Testis (tissue), 3 donors: Measurements from ENCODE around the gene CLPSL1. TPM values are rescaled to one million over a fixed set of nuclear protein-coding genes. Genes with fewer than 3 reads are reported as not detected.

Experiments used
- DNase-seq: peaks from one replicate; pipeline ENCODE4 v3.0.0-alpha.2; 2019
- H3K27ac ChIP-seq, 2 donors: fragments of 200-600 bp; sonication (generic); one replicate each; pipeline ENCODE4 v1.5.1; 2019
- H3K27me3 ChIP-seq: fragments of 200-600 bp; sonication (generic); one replicate; pipeline ENCODE4 v1.5.1; 2019
- H3K36me3 ChIP-seq: fragments of 200-600 bp; sonication (generic); one replicate; pipeline ENCODE4 v1.5.1; 2017; ENCODE audit warnings: low read depth; ENCODE audit errors: missing control alignments
- H3K4me1 ChIP-seq: fragments of 200-600 bp; sonication (generic); one replicate; pipeline ENCODE4 v1.5.1; 2019
- H3K4me3 ChIP-seq, 2 donors: fragments of 200-600 bp; sonication (generic); one replicate each; pipeline ENCODE4 v1.5.1; 2017 to 2019
- H3K9me3 ChIP-seq: fragments of 200-600 bp; sonication (generic); one replicate; pipeline ENCODE4 v1.5.1; 2017
- POLR2A ChIP-seq: fragments of 450-650 bp; IDR thresholded peaks from one replicate; pipeline ENCODE4 v1.6.1; 2017; ENCODE audit warnings: antibody characterized with exemption, mild to moderate bottlenecking, moderate library complexity
- WGBS, 2 donors: methylation state at CpG; one replicate each; pipeline ENCODE4 v1.1.5; 2018; 5-methylcytosine and 5-hydroxymethylcytosine counted together
- intact Hi-C: fragments of 100-400 bp; cut with DNase I; formaldehyde crosslinking; loops from one replicate; pipeline ENCODE4 v1.15.1; 2023; ENCODE audit warnings: low total_unique reads
- polyA plus RNA-seq: library from polyadenylated mRNA; stranded (reverse); fragments of 350-450 nt; fragmentation: Illumina TruSeq; extraction: RNeasy Lipid Tissue Mini Kit (QIAGEN cat#74804); gene quantifications from one replicate; pipeline ENCODE4 v1.2.3, GENCODE V29; 2014; ENCODE audit warnings: low read depth, low replicate concordance; ENCODE audit not compliant: insufficient read depth
- total RNA-seq, 2 donors: library from RNA; depleted of rRNA; stranded (reverse); fragments of >200 nt; gene quantifications; one replicate each; pipeline ENCODE4 v1.2.3, GENCODE V29; 2016
- TF ChIP-seq, protein P1 (sequence below), 3 experiments: fragments of 450-650 bp in 2 of 3; fragments of 200-600 bp in 1 of 3; sonication (generic) in 1 of 3; IDR thresholded peaks; one replicate each; pipeline ENCODE4 v1.5.1; 2016 to 2019; ENCODE audit warnings: antibody characterized with exemption in 3 of 3, mild to moderate bottlenecking in 2 of 3, moderate library complexity in 1 of 3

CLPSL1 gene
- total and polyA plus RNA-seq, 3 donors from 2014 or later: not detected

DNA sequence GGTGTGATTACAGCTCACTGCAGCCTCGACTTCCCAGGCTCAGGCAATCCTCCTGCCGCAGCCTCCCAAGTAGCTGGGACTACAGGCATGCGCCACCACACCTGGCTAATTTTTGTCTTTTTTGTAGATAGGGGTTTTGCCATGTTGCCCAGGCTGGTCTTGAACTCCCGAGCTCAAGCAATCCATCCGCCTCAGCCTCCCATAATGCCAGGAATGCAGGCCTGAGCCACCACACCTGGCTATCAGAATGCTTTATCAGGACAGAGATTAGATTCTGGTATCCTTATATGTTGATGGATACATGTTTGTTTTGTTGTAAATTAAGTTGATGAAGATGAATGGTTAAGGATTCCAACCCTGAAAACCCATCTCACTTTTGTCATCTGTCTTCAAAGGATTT lies 48.5 kb downstream of the CLPSL1 start:
- no peak overlapping the region for H3K4me3 ChIP-seq
- DNase-seq: no peak
- no peaks in the 10 kb centered on the region for H3K36me3 ChIP-seq
- no peak for TF ChIP-seq POLR2A
- TF ChIP-seq, protein P1, sequence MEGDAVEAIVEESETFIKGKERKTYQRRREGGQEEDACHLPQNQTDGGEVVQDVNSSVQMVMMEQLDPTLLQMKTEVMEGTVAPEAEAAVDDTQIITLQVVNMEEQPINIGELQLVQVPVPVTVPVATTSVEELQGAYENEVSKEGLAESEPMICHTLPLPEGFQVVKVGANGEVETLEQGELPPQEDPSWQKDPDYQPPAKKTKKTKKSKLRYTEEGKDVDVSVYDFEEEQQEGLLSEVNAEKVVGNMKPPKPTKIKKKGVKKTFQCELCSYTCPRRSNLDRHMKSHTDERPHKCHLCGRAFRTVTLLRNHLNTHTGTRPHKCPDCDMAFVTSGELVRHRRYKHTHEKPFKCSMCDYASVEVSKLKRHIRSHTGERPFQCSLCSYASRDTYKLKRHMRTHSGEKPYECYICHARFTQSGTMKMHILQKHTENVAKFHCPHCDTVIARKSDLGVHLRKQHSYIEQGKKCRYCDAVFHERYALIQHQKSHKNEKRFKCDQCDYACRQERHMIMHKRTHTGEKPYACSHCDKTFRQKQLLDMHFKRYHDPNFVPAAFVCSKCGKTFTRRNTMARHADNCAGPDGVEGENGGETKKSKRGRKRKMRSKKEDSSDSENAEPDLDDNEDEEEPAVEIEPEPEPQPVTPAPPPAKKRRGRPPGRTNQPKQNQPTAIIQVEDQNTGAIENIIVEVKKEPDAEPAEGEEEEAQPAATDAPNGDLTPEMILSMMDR (IDR thresholded peaks at IDR 0.05): no peak
- H3K9me3 ChIP-seq: no peaks in the 10 kb centered on the region
- H3K27ac ChIP-seq: no peak overlapping the region
- no peaks in the 10 kb centered on the region for H3K27me3 ChIP-seq
- H3K4me1 ChIP-seq: no peaks in the 10 kb centered on the region
- 88 to 92% methylated on average over 5 of the region's 5 CpGs for WGBS, 2 donors
- intact Hi-C loops: no loop called here

DNA sequence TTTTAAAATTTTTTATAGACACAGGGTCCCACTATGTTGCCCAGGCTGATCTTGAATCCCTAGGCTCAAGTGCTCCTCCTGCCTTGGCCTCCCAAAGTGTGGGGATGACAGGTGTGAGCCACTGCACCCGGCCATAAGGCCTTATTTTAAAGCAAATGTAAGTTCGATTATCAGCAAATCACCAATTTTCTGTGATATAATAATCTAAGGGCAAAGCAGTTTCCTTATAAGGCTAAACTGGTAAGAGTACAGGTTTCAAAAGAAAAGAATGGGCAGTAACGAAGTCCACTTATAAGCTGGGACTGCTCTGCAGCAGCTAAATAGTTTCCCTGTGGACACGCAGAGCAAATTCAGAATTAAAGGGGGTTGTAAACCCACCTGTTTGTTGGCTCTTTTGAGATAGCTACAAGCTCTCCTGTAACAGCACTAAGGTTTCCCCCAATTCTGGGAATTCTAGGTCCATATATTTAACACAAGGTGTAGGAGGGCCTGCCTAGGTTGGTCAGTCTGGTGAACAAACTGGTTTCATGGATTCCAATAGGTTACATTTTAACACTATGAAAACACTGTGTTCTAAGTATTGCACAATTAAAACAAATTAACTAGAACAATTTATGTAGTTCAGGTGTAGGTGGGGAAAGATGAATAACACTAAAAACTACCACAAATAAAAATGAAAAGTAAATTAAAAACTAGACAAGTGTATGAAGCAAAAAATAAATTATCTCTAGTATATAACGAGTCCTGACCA lies 50.6 kb downstream of the CLPSL1 start:
- Histone ChIP-seq H3K27ac (no peak overlapping the region), H3K9me3 (no peaks in the 10 kb centered on the region)
- WGBS, 2 donors: 88 to 92% methylated on average over 5 of the region's 5 CpGs

DNA sequence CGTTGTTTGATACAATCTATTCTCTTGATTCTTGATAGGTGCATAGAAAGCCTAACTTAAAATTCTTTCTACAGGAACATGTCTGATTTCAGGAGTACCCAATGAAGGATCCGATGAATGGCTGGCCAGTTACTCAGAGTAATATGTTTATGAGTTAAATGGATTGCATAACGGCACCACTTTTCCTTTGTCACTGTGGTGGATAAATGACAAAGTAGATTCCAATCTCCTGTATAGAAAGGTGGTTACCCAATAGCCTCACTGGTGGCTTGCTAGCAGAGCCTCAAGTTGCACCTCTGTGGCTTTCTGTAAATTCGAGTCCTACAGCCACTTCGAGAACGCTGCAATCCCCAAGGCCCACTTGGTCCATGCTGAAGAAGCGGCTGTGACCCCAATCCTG lies 52.7 kb downstream of the CLPSL1 start:
- H3K27ac ChIP-seq: no peak overlapping the region
- 91 to 95% methylated on average over 7 of the region's 7 CpGs for WGBS, 2 donors
- TF ChIP-seq POLR2A: no peak
- TF ChIP-seq, protein P1 (IDR thresholded peaks at IDR 0.05): no peak
- no peaks in the 10 kb centered on the region for H3K27me3 ChIP-seq
- DNase-seq: no peak
- intact Hi-C loops: no loop called here
- H3K36me3 ChIP-seq: no peaks in the 10 kb centered on the region
- peaks cover 12% of the 10 kb centered on the region for H3K4me1 ChIP-seq
- H3K9me3 ChIP-seq: no peaks in the 10 kb centered on the region
- H3K4me3 ChIP-seq: no peak overlapping the region

More for the DNA sequence above, 50.6 kb downstream of the CLPSL1 start:
- no peak for TF ChIP-seq POLR2A
- TF ChIP-seq, protein P1 (IDR thresholded peaks at IDR 0.05): no peak
- intact Hi-C loops: no loop called here
- Histone ChIP-seq H3K27me3 (no peaks in the 10 kb centered on the region), H3K4me1 (no peaks in the 10 kb centered on the region), H3K36me3 (no peaks in the 10 kb centered on the region), H3K4me3 (no peak overlapping the region)
- DNase-seq: no peak

Other genes starting within 250 kb of the CLPSL1 start
- 100 to 1,000 TPM; 156 to 185 TPM for gene FKBP5, start 92.1 kb upstream of the CLPSL1 start, total RNA-seq
- gene FKBP5, start 92.1 kb upstream of the CLPSL1 start, polyA plus RNA-seq: 86.8 TPM
- 100 to 1,000 TPM in 1 of 2 donors, 10 to 100 TPM in 1; 46.8 to 104 TPM for gene ARMC12, start 44.0 kb upstream of the CLPSL1 start, total RNA-seq
- gene ARMC12, start 44.0 kb upstream of the CLPSL1 start, polyA plus RNA-seq: 84.9 TPM
- gene CLPSL2, start 4.4 kb upstream of the CLPSL1 start, total RNA-seq: not detected
- gene CLPSL2, start 4.4 kb upstream of the CLPSL1 start, polyA plus RNA-seq: not detected
- gene CLPS, start 16.3 kb downstream of the CLPSL1 start, total RNA-seq: 1 to 10 TPM in 1 of 2 donors, not detected in 1; 1.2 TPM
- not detected for gene CLPS, start 16.3 kb downstream of the CLPSL1 start, polyA plus RNA-seq
- gene LHFPL5, start 24.3 kb downstream of the CLPSL1 start, total RNA-seq: under 1 TPM; 0.24 to 0.50 TPM
- gene LHFPL5, start 24.3 kb downstream of the CLPSL1 start, polyA plus RNA-seq: not detected
- gene SRPK1, start 140.1 kb downstream of the CLPSL1 start, total RNA-seq: 10 to 100 TPM; 77.3 to 84.6 TPM
- 86.3 TPM for gene SRPK1, start 140.1 kb downstream of the CLPSL1 start, polyA plus RNA-seq
- gene SLC26A8, start 243.6 kb downstream of the CLPSL1 start, total RNA-seq: 10 to 100 TPM; 52.0 to 66.9 TPM
- gene SLC26A8, start 243.6 kb downstream of the CLPSL1 start, polyA plus RNA-seq: 160 TPM
- 10 to 100 TPM; 57.3 to 58.3 TPM for gene MAPK14, start 246.8 kb downstream of the CLPSL1 start, total RNA-seq
- 21.8 TPM for gene MAPK14, start 246.8 kb downstream of the CLPSL1 start, polyA plus RNA-seq